Measurements from ENCODE around the gene ADGRG1.

- TF ChIP-seq CTCF (IDR thresholded peaks at IDR 0.05; ENCODE audit: low read length) (no peak), EZH2phosphoT487 (IDR thresholded peaks at IDR 0.05; ENCODE audit: low read length) (no peak)
Observed at GRCh38 chr16:57626420-57627170, 1.8 kb upstream of the ADGRG1 start.
